PC-9 (cell line): ENCODE results near the gene SAMD8. TPM values are rescaled to one million over a fixed set of nuclear protein-coding genes. Genes with fewer than 3 reads are reported as not detected.

ENCODE experiments used
- BruUV-seq: library from RNA; stranded (reverse); fragments of 400-500 nt; replicated peaks from 2 replicates; lab custom pipeline; 2021; lab: Mats Ljungman, UMichigan
- CTCF ChIA-PET: fragments of 300-600 bp; sonication (Branson Sonifier 250); formaldehyde crosslinking; loops from one replicate; lab custom pipeline; 2022; ENCODE audit warnings: antibody characterized with exemption; lab: Charles Lee
- POLR2A ChIA-PET: fragments of 300-600 bp; sonication (Branson Sonifier 250); formaldehyde crosslinking; loops from one replicate; lab custom pipeline; 2022; ENCODE audit warnings: antibody characterized with exemption; ENCODE audit not compliant: unreplicated experiment; lab: Charles Lee
- DNase-seq, 2 experiments: peaks; one replicate each; pipeline versions ENCODE4 v3.0.0 to v3.0.0-alpha.2; 2015 to 2022; ENCODE audit warnings: mixed read lengths in 1 of 2
- H2AFZ ChIP-seq: fragments of 200-600 bp; sonication (generic); 2 replicates; pipeline ENCODE4 v1.8.1; 2017; ENCODE audit warnings: antibody characterized with exemption
- H3F3A ChIP-seq: fragments of 200-600 bp; sonication (generic); 2 replicates; pipeline ENCODE4 v1.8.1; 2017; ENCODE audit warnings: antibody characterized with exemption, mild to moderate bottlenecking, low read depth; ENCODE audit not compliant: insufficient read depth
- H3K27ac ChIP-seq: fragments of 200-600 bp; sonication (generic); 2 replicates; pipeline ENCODE4 v1.6.1; 2016; ENCODE audit warnings: mixed run types
- H3K27me3 ChIP-seq: fragments of 200-600 bp; sonication (generic); 2 replicates; pipeline ENCODE4 v1.6.1; 2016; ENCODE audit warnings: low read depth, mixed run types; ENCODE audit not compliant: insufficient read depth
- H3K36me3 ChIP-seq: fragments of 200-600 bp; sonication (generic); 2 replicates; pipeline ENCODE4 v1.6.1; 2016; ENCODE audit warnings: low read depth, mixed run types
- H3K4me1 ChIP-seq: fragments of 200-600 bp; sonication (generic); replicated peaks from 2 replicates; pipeline ENCODE4 v1.6.1; 2016; ENCODE audit warnings: mixed run types; ENCODE audit not compliant: insufficient read depth
- H3K4me2 ChIP-seq: fragments of 200-600 bp; sonication (generic); 2 replicates; pipeline ENCODE4 v1.6.1; 2017; ENCODE audit warnings: mixed run types
- H3K4me3 ChIP-seq: fragments of 200-600 bp; sonication (generic); 2 replicates; pipeline ENCODE4 v1.6.1; 2016; ENCODE audit warnings: mixed run types
- H3K79me2 ChIP-seq: fragments of 200-600 bp; sonication (generic); 2 replicates; pipeline ENCODE4 v1.6.1; 2017; ENCODE audit warnings: low read depth, mixed run types
- H3K9me2 ChIP-seq: fragments of 200-600 bp; sonication (generic); 2 replicates; pipeline ENCODE4 v1.8.1; 2017; ENCODE audit warnings: mild to moderate bottlenecking; ENCODE audit not compliant: insufficient read depth
- H3K9me3 ChIP-seq: fragments of 200-600 bp; sonication (generic); 2 replicates; pipeline ENCODE4 v1.8.1; 2016; ENCODE audit warnings: low read depth; ENCODE audit not compliant: insufficient read depth
- H4K20me1 ChIP-seq: fragments of 200-600 bp; sonication (generic); 2 replicates; pipeline ENCODE4 v1.8.1; 2017; ENCODE audit not compliant: insufficient read depth
- CTCF ChIP-seq: fragments of 200-600 bp; sonication (generic); conservative IDR thresholded peaks from 2 replicates; pipeline ENCODE4 v1.6.1; 2017; ENCODE audit warnings: mixed run types, antibody characterized with exemption, mild to moderate bottlenecking, moderate library complexity
- EZH2 ChIP-seq: fragments of 200-600 bp; sonication (generic); IDR thresholded peaks from 2 replicates; pipeline ENCODE4 v1.8.0; 2017; ENCODE audit warnings: antibody characterized with exemption, low read depth
- intact Hi-C: fragments of 100-400 bp; cut with micrococcal nuclease; formaldehyde crosslinking; loops from one replicate; pipeline ENCODE4 v1.10.0; 2022; ENCODE audit not compliant: unreplicated experiment
- total RNA-seq: library from RNA; stranded (reverse); gene quantifications from 2 replicates; pipeline ENCODE4 v1.2.3, GENCODE V29; 2021

Gene SAMD8
- total RNA-seq, 1 experiment from 2014 or later, result 31.1 TPM

- Histone ChIP-seq H3K4me2 (no peak overlapping the region), H3K9me2 (no peaks in the 10 kb centered on the region), H3K27ac (no peak overlapping the region), H2AFZ (no peak overlapping the region), H3K36me3 (no peaks in the 10 kb centered on the region), H3F3A (peaks cover 41% of the 10 kb centered on the region), H3K79me2 (peaks cover 12% of the 10 kb centered on the region), H3K27me3 (no peaks in the 10 kb centered on the region), H3K9me3 (no peaks in the 10 kb centered on the region), H3K4me1 (peaks cover 20% of the 10 kb centered on the region), H3K4me3 (no peak overlapping the region), H4K20me1 (no peaks in the 10 kb centered on the region)
- POLR2A ChIA-PET, result no interaction called here
- CTCF ChIA-PET, result interaction anchor here (0.6 kb wide), 1 partner anchor 1148 kb away, joined by 3 read pairs; no protein-coding TSS in a partner anchor
- intact Hi-C loops, result loop anchor here (10.0 kb wide), 2 partner anchors 993 to 1223 kb away; no protein-coding TSS in a partner anchor
- no peak for TF ChIP-seq CTCF
- no peak for TF ChIP-seq EZH2
- no TSS peak for BruUV-seq
- no peak for DNase-seq
These were observed 3.4 kb upstream of the SAMD8 start for GRCh38 chr10:75107756-75108683.

- Histone ChIP-seq H2AFZ (no peak overlapping the region), H3K27me3 (no peaks in the 10 kb centered on the region), H3K36me3 (no peaks in the 10 kb centered on the region), H3K27ac (no peak overlapping the region), H3K4me3 (no peak overlapping the region), H3K79me2 (peaks cover 20% of the 10 kb centered on the region), H3K4me1 (peaks cover 29% of the 10 kb centered on the region), H3F3A (peaks cover 46% of the 10 kb centered on the region), H3K4me2 (no peak overlapping the region), H3K9me2 (no peaks in the 10 kb centered on the region), H4K20me1 (0 out of 2 replicates have a peak, but pooled peaks cover 4% of the 10 kb centered on the region), H3K9me3 (no peaks in the 10 kb centered on the region)
- ChIA-PET POLR2A (no interaction called here), CTCF (interaction anchor here (0.6 kb wide), 3 partner anchors 9 to 462 kb away, joined by 3 to 6 read pairs (median 5); no protein-coding TSS in a partner anchor)
- peak; percentile 74 for TF ChIP-seq CTCF
- TF ChIP-seq EZH2, result no peak
- peak in 1 of 2 experiments; percentile 48 for DNase-seq
- intact Hi-C loops, result loop anchor here (10.0 kb wide), 2 partner anchors 994 to 1224 kb away; no protein-coding TSS in a partner anchor
- no TSS peak for BruUV-seq
These were observed 2.6 kb upstream of the SAMD8 start for GRCh38 chr10:75108684-75109458.

GRCh38 chr10:75109459-75109778 lies 2.0 kb upstream of the SAMD8 start:
- peaks cover 46% of the 10 kb centered on the region for H3F3A ChIP-seq
- DNase-seq, result no peak
- H3K4me1 ChIP-seq, result peaks cover 30% of the 10 kb centered on the region
- TF ChIP-seq EZH2 (no peak), CTCF (no peak)
- H3K9me3 ChIP-seq, result no peaks in the 10 kb centered on the region
- no peak overlapping the region for H3K27ac ChIP-seq
- BruUV-seq, result no TSS peak
- intact Hi-C loops, result loop anchor here (10.0 kb wide), 2 partner anchors 995 to 1225 kb away; no protein-coding TSS in a partner anchor
- no peaks in the 10 kb centered on the region for H3K9me2 ChIP-seq
- H3K4me3 ChIP-seq, result no peak overlapping the region
- peaks cover 26% of the 10 kb centered on the region for H3K79me2 ChIP-seq
- H2AFZ ChIP-seq, result no peak overlapping the region
- no peaks in the 10 kb centered on the region for H3K36me3 ChIP-seq
- H4K20me1 ChIP-seq, result 0 out of 2 replicates have a peak, but pooled peaks cover 7% of the 10 kb centered on the region
- ChIA-PET POLR2A (no interaction called here), CTCF (interaction anchor here (0.6 kb wide), 3 partner anchors 9 to 462 kb away, joined by 3 to 6 read pairs (median 5); no protein-coding TSS in a partner anchor)
- no peak overlapping the region for H3K4me2 ChIP-seq
- no peaks in the 10 kb centered on the region for H3K27me3 ChIP-seq
